ENCODE data around the gene PDXP.

The PDXP gene

DNA sequence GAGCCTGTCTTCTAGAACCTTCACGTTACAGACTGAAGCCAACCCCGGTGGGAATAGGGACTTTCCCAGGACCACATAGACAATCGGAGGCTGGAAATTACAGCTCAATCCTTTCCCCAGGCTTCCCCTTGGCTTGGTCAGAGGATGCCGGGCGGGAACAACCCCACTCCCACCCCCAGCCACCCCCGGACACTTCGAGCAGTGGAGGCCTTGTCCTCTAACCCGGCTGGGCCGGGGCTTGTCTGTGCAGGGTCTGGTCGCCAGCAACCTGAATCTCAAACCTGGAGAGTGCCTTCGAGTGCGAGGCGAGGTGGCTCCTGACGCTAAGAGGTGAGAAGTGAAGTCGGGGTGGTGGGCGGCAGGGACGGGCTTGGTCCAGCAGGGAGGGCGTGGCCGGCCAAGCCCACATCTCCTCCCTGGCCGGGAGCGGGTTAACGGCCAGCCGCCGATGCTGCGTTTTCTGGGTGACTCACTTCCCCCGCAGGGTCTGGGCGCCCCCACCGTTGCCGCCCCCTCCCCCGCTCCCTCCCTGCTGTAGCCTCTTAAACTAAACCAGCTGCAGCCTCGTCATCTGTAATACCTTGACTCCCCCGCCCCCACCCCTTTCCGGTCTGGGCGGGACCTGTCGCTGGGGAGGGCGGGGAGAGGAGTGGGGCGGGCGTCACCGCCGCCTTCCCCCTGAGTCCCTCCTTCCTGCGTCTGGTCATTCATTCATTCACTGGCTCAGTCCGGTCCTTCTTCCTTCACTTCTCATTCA is 18.4 kb downstream of the PDXP start:
- H3K4me1 ChIP-seq (ENCODE audit: control insufficient read depth, low read depth, low read length) = no peaks in the 10 kb centered on the region
- peak overlapping the region; percentile 87 for H3K4me2 ChIP-seq (ENCODE audit: low read length)
- DNase-seq = peak; percentile 98
- H4K5ac ChIP-seq (ENCODE audit: low read length) = no peak overlapping the region
- H2BK120ac ChIP-seq (ENCODE audit: low read depth, low read length) = no peak overlapping the region
- no peaks in the 10 kb centered on the region for H3K27me3 ChIP-seq (ENCODE audit: insufficient read depth, low read length, poor library complexity)
- peak overlapping the region; percentile 35 for H3K4me3 ChIP-seq (ENCODE audit: low read length)
- H3K4ac ChIP-seq (ENCODE audit: low read depth, low read length) = peak overlapping the region; percentile 75
- peak overlapping the region; percentile 71 for H3K9ac ChIP-seq (ENCODE audit: low read length)
- H3K36me3 ChIP-seq (ENCODE audit: control insufficient read depth, insufficient read depth, low read length) = peaks cover 1% of the 10 kb centered on the region
- no peak overlapping the region for H2BK15ac ChIP-seq (replicated peaks; ENCODE audit: low read depth)
- H3K79me1 ChIP-seq (ENCODE audit: low read length) = no peaks in the 10 kb centered on the region
- H3K18ac ChIP-seq (ENCODE audit: low read length) = peak overlapping the region; percentile 15
- peak overlapping the region; percentile 82 for H3K56ac ChIP-seq (ENCODE audit: low read length)
- H3K27ac ChIP-seq (ENCODE audit: low read depth, low read length) = peak overlapping the region; percentile 32
- H2BK5ac ChIP-seq (ENCODE audit: low read length) = no peak overlapping the region
- WGBS (ENCODE audit: extremely low coverage, insufficient coverage, low lambda C conversion rate) = no CpG with 5 or more reads among the region's 42 CpGs
- no peak overlapping the region for H2AK5ac ChIP-seq (ENCODE audit: low read length)
- no peak overlapping the region for H3K23ac ChIP-seq (ENCODE audit: low read length)
- H3K79me2 ChIP-seq (ENCODE audit: control insufficient read depth, insufficient read depth, low read length) = no peaks in the 10 kb centered on the region
- H4K8ac ChIP-seq (ENCODE audit: low read depth, low read length) = no peak overlapping the region

DNA sequence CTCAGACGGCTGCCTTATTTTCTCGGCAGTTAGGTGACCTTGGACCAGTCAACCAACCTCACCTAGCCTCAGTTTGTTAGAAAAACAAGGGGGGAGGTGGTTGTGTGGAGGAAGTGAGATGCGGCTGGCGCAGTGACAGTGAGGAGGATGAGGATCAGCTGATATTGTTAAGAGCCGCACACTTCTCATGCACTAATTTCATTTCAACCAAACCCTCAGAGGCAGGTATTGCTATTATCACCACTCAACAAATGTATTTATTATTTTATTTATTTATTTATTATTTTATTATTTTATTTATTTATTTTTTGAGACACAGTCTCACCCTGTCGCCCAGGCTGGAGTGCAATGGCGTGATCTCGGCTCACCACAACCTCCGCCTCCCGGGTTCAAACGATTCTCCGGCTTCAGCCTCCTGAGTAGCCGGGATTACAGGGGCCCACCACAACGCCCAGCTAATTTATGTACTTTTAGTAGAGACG is 19.0 kb downstream of the PDXP start:
- Histone ChIP-seq H2BK15ac (replicated peaks; ENCODE audit: low read depth) (no peak overlapping the region), H3K56ac (ENCODE audit: low read length) (peak overlapping the region; percentile 82), H3K27ac (ENCODE audit: low read depth, low read length) (no peak overlapping the region), H2AK5ac (ENCODE audit: low read length) (no peak overlapping the region), H3K4ac (ENCODE audit: low read depth, low read length) (no peak overlapping the region), H3K4me2 (ENCODE audit: low read length) (peak overlapping the region; percentile 87), H2BK120ac (ENCODE audit: low read depth, low read length) (no peak overlapping the region), H3K23ac (ENCODE audit: low read length) (no peak overlapping the region), H4K5ac (ENCODE audit: low read length) (no peak overlapping the region), H3K9ac (ENCODE audit: low read length) (peak overlapping the region; percentile 58), H3K4me3 (ENCODE audit: low read length) (no peak overlapping the region), H4K8ac (ENCODE audit: low read depth, low read length) (no peak overlapping the region), H2BK5ac (ENCODE audit: low read length) (no peak overlapping the region), H3K27me3 (ENCODE audit: insufficient read depth, low read length, poor library complexity) (no peaks in the 10 kb centered on the region), H3K79me1 (ENCODE audit: low read length) (no peaks in the 10 kb centered on the region), H3K79me2 (ENCODE audit: control insufficient read depth, insufficient read depth, low read length) (no peaks in the 10 kb centered on the region), H3K4me1 (ENCODE audit: control insufficient read depth, low read depth, low read length) (no peaks in the 10 kb centered on the region), H3K18ac (ENCODE audit: low read length) (no peak overlapping the region), H3K36me3 (ENCODE audit: control insufficient read depth, insufficient read depth, low read length) (peaks cover 1% of the 10 kb centered on the region)
- DNase-seq = no peak
- WGBS (ENCODE audit: extremely low coverage, insufficient coverage, low lambda C conversion rate) = no CpG with 5 or more reads among the region's 15 CpGs

DNA sequence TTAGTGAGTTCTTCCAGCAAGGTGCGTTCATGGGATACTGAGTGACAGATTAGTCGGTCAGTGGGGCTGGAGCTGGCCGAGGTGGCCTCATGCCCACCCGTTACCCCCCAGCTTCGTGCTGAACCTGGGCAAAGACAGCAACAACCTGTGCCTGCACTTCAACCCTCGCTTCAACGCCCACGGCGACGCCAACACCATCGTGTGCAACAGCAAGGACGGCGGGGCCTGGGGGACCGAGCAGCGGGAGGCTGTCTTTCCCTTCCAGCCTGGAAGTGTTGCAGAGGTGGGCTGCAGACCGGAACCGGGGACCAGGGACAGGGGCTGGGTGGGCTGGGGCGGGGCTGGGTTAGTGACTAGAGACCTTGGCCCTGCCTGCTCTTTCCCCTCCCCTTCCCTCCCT is 19.8 kb downstream of the PDXP start:
- no peak overlapping the region for H2BK15ac ChIP-seq (replicated peaks; ENCODE audit: low read depth)
- H3K36me3 ChIP-seq (ENCODE audit: control insufficient read depth, insufficient read depth, low read length) = peaks cover 1% of the 10 kb centered on the region
- no peak overlapping the region for H4K8ac ChIP-seq (ENCODE audit: low read depth, low read length)
- no peak overlapping the region for H3K4me2 ChIP-seq (ENCODE audit: low read length)
- H3K79me1 ChIP-seq (ENCODE audit: low read length) = no peaks in the 10 kb centered on the region
- no peak overlapping the region for H3K56ac ChIP-seq (ENCODE audit: low read length)
- H3K4me3 ChIP-seq (ENCODE audit: low read length) = no peak overlapping the region
- no peak overlapping the region for H3K23ac ChIP-seq (ENCODE audit: low read length)
- H2BK5ac ChIP-seq (ENCODE audit: low read length) = no peak overlapping the region
- no peak overlapping the region for H2BK120ac ChIP-seq (ENCODE audit: low read depth, low read length)
- no peaks in the 10 kb centered on the region for H3K27me3 ChIP-seq (ENCODE audit: insufficient read depth, low read length, poor library complexity)
- no peak overlapping the region for H2AK5ac ChIP-seq (ENCODE audit: low read length)
- no peaks in the 10 kb centered on the region for H3K4me1 ChIP-seq (ENCODE audit: control insufficient read depth, low read depth, low read length)
- peak overlapping the region; percentile 25 for H3K27ac ChIP-seq (ENCODE audit: low read depth, low read length)
- no peak overlapping the region for H3K4ac ChIP-seq (ENCODE audit: low read depth, low read length)
- H3K79me2 ChIP-seq (ENCODE audit: control insufficient read depth, insufficient read depth, low read length) = no peaks in the 10 kb centered on the region
- H3K18ac ChIP-seq (ENCODE audit: low read length) = no peak overlapping the region
- DNase-seq = no peak
- no CpG with 5 or more reads among the region's 18 CpGs for WGBS (ENCODE audit: extremely low coverage, insufficient coverage, low lambda C conversion rate)
- no peak overlapping the region for H3K9ac ChIP-seq (ENCODE audit: low read length)
- no peak overlapping the region for H4K5ac ChIP-seq (ENCODE audit: low read length)

DNA sequence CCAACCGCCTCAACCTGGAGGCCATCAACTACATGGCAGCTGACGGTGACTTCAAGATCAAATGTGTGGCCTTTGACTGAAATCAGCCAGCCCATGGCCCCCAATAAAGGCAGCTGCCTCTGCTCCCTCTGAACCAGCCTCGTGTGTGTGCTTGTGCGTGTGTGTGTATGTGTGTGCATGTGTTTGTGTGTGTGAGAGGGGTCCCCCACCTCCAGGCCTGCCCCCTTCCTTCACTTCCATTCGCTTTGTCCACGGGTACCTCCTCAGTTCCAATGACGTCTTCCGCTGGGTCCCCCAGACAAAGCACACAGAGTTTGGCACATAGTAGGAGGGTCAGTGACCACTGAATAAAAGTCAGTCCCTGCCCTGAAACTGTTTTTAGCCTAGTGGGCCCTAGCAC is 21.1 kb downstream of the PDXP start:
- Histone ChIP-seq H3K4ac (ENCODE audit: low read depth, low read length) (no peak overlapping the region), H2BK15ac (replicated peaks; ENCODE audit: low read depth) (no peak overlapping the region), H2BK120ac (ENCODE audit: low read depth, low read length) (no peak overlapping the region), H3K79me1 (ENCODE audit: low read length) (no peaks in the 10 kb centered on the region), H3K79me2 (ENCODE audit: control insufficient read depth, insufficient read depth, low read length) (no peaks in the 10 kb centered on the region), H3K23ac (ENCODE audit: low read length) (no peak overlapping the region), H2BK5ac (ENCODE audit: low read length) (no peak overlapping the region), H3K27me3 (ENCODE audit: insufficient read depth, low read length, poor library complexity) (no peaks in the 10 kb centered on the region), H3K56ac (ENCODE audit: low read length) (peak overlapping the region; percentile 42), H3K4me1 (ENCODE audit: control insufficient read depth, low read depth, low read length) (no peaks in the 10 kb centered on the region), H3K36me3 (ENCODE audit: control insufficient read depth, insufficient read depth, low read length) (peaks cover 1% of the 10 kb centered on the region), H3K4me3 (ENCODE audit: low read length) (no peak overlapping the region), H3K27ac (ENCODE audit: low read depth, low read length) (no peak overlapping the region), H3K9ac (ENCODE audit: low read length) (no peak overlapping the region), H4K5ac (ENCODE audit: low read length) (no peak overlapping the region), H3K4me2 (ENCODE audit: low read length) (no peak overlapping the region), H2AK5ac (ENCODE audit: low read length) (no peak overlapping the region), H4K8ac (ENCODE audit: low read depth, low read length) (no peak overlapping the region), H3K18ac (ENCODE audit: low read length) (no peak overlapping the region)
- no peak for DNase-seq
- no CpG with 5 or more reads among the region's 8 CpGs for WGBS (ENCODE audit: extremely low coverage, insufficient coverage, low lambda C conversion rate)

DNA sequence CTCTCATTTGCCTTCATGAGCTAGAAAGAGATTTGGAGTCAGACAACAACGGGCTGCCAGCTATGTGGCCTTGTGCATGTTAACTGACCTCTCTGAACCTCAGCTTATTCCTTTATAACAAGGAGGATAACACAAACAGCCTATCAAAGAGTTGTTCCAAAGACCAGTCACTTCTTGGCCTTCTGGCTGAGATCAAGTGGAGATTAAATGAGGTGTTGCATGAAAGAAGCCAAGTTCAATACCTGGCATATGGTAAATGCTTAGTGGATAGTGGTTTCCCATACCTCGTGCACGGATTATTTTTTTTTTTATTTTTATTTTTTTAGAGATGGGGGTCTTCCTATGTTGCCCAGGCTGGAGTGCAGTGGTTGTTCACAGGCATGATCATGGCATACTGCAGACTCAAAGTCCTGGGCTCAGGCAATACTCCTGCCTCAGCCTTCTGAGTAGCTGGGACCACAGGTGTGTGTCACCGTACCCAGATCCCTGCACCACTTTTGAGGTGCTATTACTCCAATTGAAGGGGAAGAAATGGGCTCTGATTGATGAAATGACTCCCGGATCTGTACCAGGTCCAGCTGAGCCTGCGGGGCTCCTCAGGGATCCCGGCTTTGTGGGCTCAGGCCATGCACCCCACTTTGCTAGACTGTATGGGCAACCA is 21.8 kb downstream of the PDXP start:
- Histone ChIP-seq H4K5ac (ENCODE audit: low read length) (no peak overlapping the region), H3K18ac (ENCODE audit: low read length) (no peak overlapping the region), H3K4me3 (ENCODE audit: low read length) (no peak overlapping the region), H2BK15ac (replicated peaks; ENCODE audit: low read depth) (no peak overlapping the region), H3K27me3 (ENCODE audit: insufficient read depth, low read length, poor library complexity) (no peaks in the 10 kb centered on the region), H3K36me3 (ENCODE audit: control insufficient read depth, insufficient read depth, low read length) (peaks cover 1% of the 10 kb centered on the region), H3K4me1 (ENCODE audit: control insufficient read depth, low read depth, low read length) (no peaks in the 10 kb centered on the region), H3K4me2 (ENCODE audit: low read length) (no peak overlapping the region), H4K8ac (ENCODE audit: low read depth, low read length) (no peak overlapping the region), H3K79me1 (ENCODE audit: low read length) (no peaks in the 10 kb centered on the region), H3K27ac (ENCODE audit: low read depth, low read length) (no peak overlapping the region), H3K9ac (ENCODE audit: low read length) (no peak overlapping the region), H3K23ac (ENCODE audit: low read length) (no peak overlapping the region), H3K56ac (ENCODE audit: low read length) (no peak overlapping the region), H2BK5ac (ENCODE audit: low read length) (no peak overlapping the region), H3K79me2 (ENCODE audit: control insufficient read depth, insufficient read depth, low read length) (no peaks in the 10 kb centered on the region), H2BK120ac (ENCODE audit: low read depth, low read length) (no peak overlapping the region), H2AK5ac (ENCODE audit: low read length) (no peak overlapping the region), H3K4ac (ENCODE audit: low read depth, low read length) (no peak overlapping the region)
- no peak for DNase-seq
- WGBS (ENCODE audit: extremely low coverage, insufficient coverage, low lambda C conversion rate) = no CpG with 5 or more reads among the region's 7 CpGs

Data from mesendoderm (in vitro differentiated cells).